HepG2 (cell line): ENCODE results near the gene TIA1. TPM values are rescaled to one million over a fixed set of nuclear protein-coding genes. Genes with fewer than 3 reads are reported as not detected.

ENCODE experiments used
- ARNT2 ChIP-seq: sonication (generic); formaldehyde crosslinking; IDR thresholded peaks from 2 replicates; pipeline ENCODE4 v1.8.0; 2022; ENCODE audit warnings: mild to moderate bottlenecking, low read depth, missing genetic modification reagents, moderate library complexity
- CHD4 ChIP-seq: fragments of 200-600 bp; sonication (generic); IDR thresholded peaks from 2 replicates; pipeline ENCODE4 v1.7.0; 2017; ENCODE audit warnings: mild to moderate bottlenecking, low read length, borderline replicate concordance
- EED ChIP-seq: sonication (generic); formaldehyde crosslinking; IDR thresholded peaks from 2 replicates; pipeline ENCODE4 v1.5.0; 2020; ENCODE audit warnings: mild to moderate bottlenecking, missing genetic modification reagents
- FOXJ3 ChIP-seq: sonication (generic); formaldehyde crosslinking; IDR thresholded peaks from 2 replicates; pipeline ENCODE4 v1.4.0; 2020; ENCODE audit warnings: missing genetic modification reagents, mild to moderate bottlenecking, borderline replicate concordance
- KDM1A ChIP-seq: IDR thresholded peaks from 2 replicates; pipeline ENCODE4 v1.6.1; 2016; ENCODE audit warnings: missing compliant biosample characterization
- KLF6 ChIP-seq: IDR thresholded peaks from 2 replicates; pipeline ENCODE4 v1.8.0; 2016; ENCODE audit warnings: missing biosample characterization, missing genetic modification reagents
- NFATC3 ChIP-seq: sonication (generic); formaldehyde crosslinking; IDR thresholded peaks from 2 replicates; pipeline ENCODE4 v1.5.1; 2020; ENCODE audit warnings: mild to moderate bottlenecking, missing genetic modification reagents
- NKX3-1 ChIP-seq: sonication (generic); formaldehyde crosslinking; IDR thresholded peaks from 2 replicates; pipeline ENCODE4 v1.5.0; 2020; ENCODE audit warnings: missing genetic modification reagents
- RCOR2 ChIP-seq: IDR thresholded peaks from 2 replicates; pipeline ENCODE4 v1.6.1; 2016; ENCODE audit warnings: missing biosample characterization, missing genetic modification reagents
- ZFP37 ChIP-seq: sonication (generic); formaldehyde crosslinking; IDR thresholded peaks from 2 replicates; pipeline ENCODE4 v1.4.0; 2020; ENCODE audit warnings: missing genetic modification reagents, borderline replicate concordance
- ZMYM2 ChIP-seq: sonication (generic); formaldehyde crosslinking; IDR thresholded peaks from 2 replicates; pipeline ENCODE4 v1.8.0; 2022; ENCODE audit warnings: mild to moderate bottlenecking, missing genetic modification reagents
- ZMYM3 ChIP-seq: sonication (generic); formaldehyde crosslinking; IDR thresholded peaks from 2 replicates; pipeline ENCODE4 v1.5.1; 2020; ENCODE audit warnings: mild to moderate bottlenecking, missing genetic modification reagents
- ZNF3 ChIP-seq: IDR thresholded peaks from 2 replicates; pipeline ENCODE4 v1.7.0; 2017; ENCODE audit warnings: inconsistent platforms
- ZNF460 ChIP-seq: sonication (generic); formaldehyde crosslinking; IDR thresholded peaks from 2 replicates; pipeline ENCODE4 v1.5.1; 2020; ENCODE audit warnings: missing genetic modification reagents, mild to moderate bottlenecking, borderline replicate concordance
- ZNF747 ChIP-seq: sonication (generic); formaldehyde crosslinking; IDR thresholded peaks from 2 replicates; pipeline ENCODE4 v1.8.1; 2023; ENCODE audit warnings: missing genetic modification reagents, mild to moderate bottlenecking, borderline replicate concordance
- ZNF772 ChIP-seq: sonication (generic); formaldehyde crosslinking; IDR thresholded peaks from 2 replicates; pipeline ENCODE4 v1.5.0; 2020; ENCODE audit warnings: mild to moderate bottlenecking, missing genetic modification reagents
- ZNF775 ChIP-seq: sonication (generic); formaldehyde crosslinking; IDR thresholded peaks from 2 replicates; pipeline ENCODE4 v1.4.0; 2020; ENCODE audit warnings: missing genetic modification reagents, mild to moderate bottlenecking, moderate library complexity, borderline replicate concordance
- ZSCAN20 ChIP-seq: sonication (generic); formaldehyde crosslinking; IDR thresholded peaks from 2 replicates; pipeline ENCODE4 v1.4.0; 2020; ENCODE audit warnings: missing genetic modification reagents, mild to moderate bottlenecking, borderline replicate concordance
- polyA plus RNA-seq, 8 experiments: library from polyadenylated mRNA; depleted of rRNA in 3 of 8; stranded (reverse) in 7 of 8; unstranded in 1 of 8; fragments of >200 nt; fragmentation: Illumina TruSeq in 4 of 8; extraction: Trizol in 4 of 8; gene quantifications; 2 replicates each; pipeline versions ENCODE4 v1.2.1 to v1.2.3, GENCODE V29; 2011 to 2016; ENCODE audit warnings: low read depth in 4 of 8, missing spikeins in 1 of 8, mixed read lengths in 1 of 8; ENCODE audit not compliant: insufficient read depth in 1 of 8
- total RNA-seq, 5 experiments: library from RNA; depleted of rRNA; stranded (reverse); fragments of >200 nt; fragmentation: Illumina TruSeq; extraction: Trizol; gene quantifications; 2 replicates each; pipeline ENCODE4 v1.2.3, GENCODE V29; 2016; ENCODE audit warnings: low read depth in 1 of 5
- TF ChIP-seq, protein P1 (sequence below), 2 experiments: sonication (generic) in 1 of 2; formaldehyde crosslinking in 1 of 2; IDR thresholded peaks; 2 replicates each; pipeline versions ENCODE4 v1.5.1 to v1.6.1; 2011 to 2020; ENCODE audit warnings: borderline replicate concordance in 1 of 2, low read depth in 1 of 2, low read length in 1 of 2, mild to moderate bottlenecking in 1 of 2, missing genetic modification reagents in 1 of 2, moderate library complexity in 1 of 2
- TF ChIP-seq, protein P2 (sequence below): sonication (generic); formaldehyde crosslinking; IDR thresholded peaks from 2 replicates; pipeline ENCODE4 v1.4.0; 2020; ENCODE audit warnings: missing genetic modification reagents

The TIA1 gene
- total and polyA plus RNA-seq, 2 of the 13 experiments (the other 11 are each of a cell fraction or from before 2014, with no cell fraction given) = 209 to 319 TPM

DNA sequence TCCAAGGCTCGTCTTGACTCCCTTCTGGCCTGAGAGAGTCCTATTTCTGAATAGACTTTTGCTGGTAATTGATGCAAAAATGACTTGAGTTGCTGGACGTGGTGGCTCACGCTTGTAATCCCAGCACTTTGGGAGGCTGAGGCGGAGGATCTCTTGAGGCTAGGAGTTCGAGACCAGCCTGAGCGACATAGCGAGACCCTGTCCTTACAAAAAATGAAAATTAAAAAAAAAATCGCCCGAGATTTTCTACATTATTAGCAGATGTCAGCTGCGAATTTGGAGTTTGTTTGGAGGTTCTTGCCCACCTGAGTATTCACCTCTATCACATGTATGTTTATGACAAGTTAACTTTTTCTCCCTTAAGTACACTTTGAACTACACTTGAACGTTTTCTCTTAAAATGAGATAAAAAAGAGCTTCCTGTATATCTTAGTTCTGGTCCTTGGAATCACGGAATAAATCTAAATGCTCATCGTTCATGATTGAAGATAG is 57.1 kb downstream of the TIA1 start (continued):
- TF ChIP-seq CHD4 = peak; percentile 89
- no peak for TF ChIP-seq KLF6
- peak; percentile 59; the same call in 1 of the 2 replicates for TF ChIP-seq ZMYM3 (CRISPR knock-in tag)
- TF ChIP-seq KDM1A (CRISPR knock-in tag) = peak; percentile 57; the same call in 1 of the 2 replicates
- 0 out of 2 replicates have a peak, but pooled peaks have one; percentile 24 for TF ChIP-seq ARNT2
- no peak for TF ChIP-seq ZNF775
- peak; percentile 20; the same call in 1 of the 2 replicates for TF ChIP-seq ZSCAN20 (CRISPR knock-in tag)
- peak; percentile 35; the same call in 1 of the 2 replicates for TF ChIP-seq FOXJ3 (CRISPR knock-in tag)
- 0 out of 2 replicates have a peak, but pooled peaks have one; percentile 32 for TF ChIP-seq ZNF772 (CRISPR knock-in tag)
- peak; percentile 85 for TF ChIP-seq ZMYM2
- TF ChIP-seq ZNF460 (CRISPR knock-in tag) = peak; percentile 91
- TF ChIP-seq EED (CRISPR knock-in tag) = peak; percentile 10; the same call in 1 of the 2 replicates
- no peak for TF ChIP-seq NKX3-1 (CRISPR knock-in tag)
- TF ChIP-seq, protein P1, sequence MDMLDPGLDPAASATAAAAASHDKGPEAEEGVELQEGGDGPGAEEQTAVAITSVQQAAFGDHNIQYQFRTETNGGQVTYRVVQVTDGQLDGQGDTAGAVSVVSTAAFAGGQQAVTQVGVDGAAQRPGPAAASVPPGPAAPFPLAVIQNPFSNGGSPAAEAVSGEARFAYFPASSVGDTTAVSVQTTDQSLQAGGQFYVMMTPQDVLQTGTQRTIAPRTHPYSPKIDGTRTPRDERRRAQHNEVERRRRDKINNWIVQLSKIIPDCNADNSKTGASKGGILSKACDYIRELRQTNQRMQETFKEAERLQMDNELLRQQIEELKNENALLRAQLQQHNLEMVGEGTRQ (IDR thresholded peaks at IDR 0.05; ENCODE audit: low read depth, low read length) = no peak
- TF ChIP-seq, protein P1 (CRISPR knock-in tag; IDR thresholded peaks at IDR 0.05; ENCODE audit: borderline replicate concordance) = peak; percentile 68; the same call in 1 of the 2 replicates
- TF ChIP-seq ZNF747 (CRISPR knock-in tag) = 0 out of 2 replicates have a peak, but pooled peaks have one; percentile 6
- TF ChIP-seq, protein P2, sequence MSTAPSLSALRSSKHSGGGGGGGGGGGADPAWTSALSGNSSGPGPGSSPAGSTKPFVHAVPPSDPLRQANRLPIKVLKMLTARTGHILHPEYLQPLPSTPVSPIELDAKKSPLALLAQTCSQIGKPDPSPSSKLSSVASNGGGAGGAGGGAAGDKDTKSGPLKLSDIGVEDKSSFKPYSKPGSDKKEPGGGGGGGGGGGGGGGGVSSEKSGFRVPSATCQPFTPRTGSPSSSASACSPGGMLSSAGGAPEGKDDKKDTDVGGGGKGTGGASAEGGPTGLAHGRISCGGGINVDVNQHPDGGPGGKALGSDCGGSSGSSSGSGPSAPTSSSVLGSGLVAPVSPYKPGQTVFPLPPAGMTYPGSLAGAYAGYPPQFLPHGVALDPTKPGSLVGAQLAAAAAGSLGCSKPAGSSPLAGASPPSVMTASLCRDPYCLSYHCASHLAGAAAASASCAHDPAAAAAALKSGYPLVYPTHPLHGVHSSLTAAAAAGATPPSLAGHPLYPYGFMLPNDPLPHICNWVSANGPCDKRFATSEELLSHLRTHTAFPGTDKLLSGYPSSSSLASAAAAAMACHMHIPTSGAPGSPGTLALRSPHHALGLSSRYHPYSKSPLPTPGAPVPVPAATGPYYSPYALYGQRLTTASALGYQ (CRISPR knock-in tag) = 0 out of 2 replicates have a peak, but pooled peaks have one; percentile 25
- TF ChIP-seq RCOR2 (CRISPR knock-in tag) = peak; percentile 42; the same call in 1 of the 2 replicates
- 0 out of 2 replicates have a peak, but pooled peaks have one; percentile 5 for TF ChIP-seq ZFP37 (CRISPR knock-in tag)
- 0 out of 2 replicates have a peak, but pooled peaks have one; percentile 5 for TF ChIP-seq ZNF3 (CRISPR knock-in tag)
- TF ChIP-seq NFATC3 (CRISPR knock-in tag) = peak; percentile 15; the same call in 1 of the 2 replicates
- TF ChIP-seq, all 625 proteins: peak for 24
